GM19240 (cell line): ENCODE data around the gene MDFIC.

Source experiments
- DNase-seq: peaks from one replicate; pipeline ENCODE4 v3.0.0; 2011; ENCODE audit warnings: low spot score; ENCODE audit not compliant: insufficient read length

MDFIC gene

DNA sequence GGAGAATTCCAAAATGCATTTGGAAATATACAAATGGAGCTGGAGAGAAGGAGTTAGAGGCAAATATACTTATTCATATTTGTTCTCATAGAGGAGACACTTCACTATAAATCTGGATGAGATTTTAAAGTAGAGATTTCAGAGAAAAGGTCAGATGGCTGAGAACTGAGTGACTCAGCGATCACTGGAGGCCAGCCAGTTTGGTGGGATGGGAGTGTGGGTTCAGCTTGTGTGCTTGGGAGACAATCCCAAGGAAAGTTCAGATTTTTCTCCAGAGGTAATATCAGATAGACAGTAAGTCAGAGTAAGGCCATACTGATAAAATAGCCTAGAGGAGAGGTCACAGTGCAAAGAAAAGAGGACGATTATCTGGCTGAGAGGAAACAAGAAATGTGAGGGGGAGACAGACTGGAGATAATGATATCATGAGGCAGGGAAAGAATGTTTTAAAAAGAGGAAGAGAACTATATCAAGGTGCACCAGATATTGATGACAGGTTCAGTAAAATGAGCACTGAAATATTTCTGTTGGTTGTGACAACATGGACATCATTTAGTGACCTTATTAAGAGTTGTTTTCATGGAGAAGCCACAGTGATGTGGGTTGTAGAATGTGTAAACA, 67.0 kb downstream of the MDFIC start:
- no peak for DNase-seq

DNA sequence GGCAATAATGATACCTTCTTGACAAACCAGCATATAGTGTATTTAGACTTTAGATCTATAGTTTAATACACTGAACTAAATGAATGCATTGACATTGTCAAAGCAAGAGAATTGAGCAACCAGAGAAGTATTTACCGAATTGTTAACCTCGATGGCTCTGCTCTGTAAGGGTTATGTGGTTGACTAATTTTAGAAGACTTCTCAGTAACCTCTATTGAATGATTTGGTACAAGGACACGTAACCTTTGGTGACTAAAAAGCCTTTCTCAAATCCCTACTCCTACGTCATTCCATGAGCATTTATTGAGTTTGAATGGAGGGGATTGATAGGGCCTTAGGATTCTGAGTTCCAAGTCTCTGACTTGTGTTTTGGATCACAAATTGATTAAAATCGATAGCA, 67.6 kb downstream of the MDFIC start:
- no peak for DNase-seq

DNA sequence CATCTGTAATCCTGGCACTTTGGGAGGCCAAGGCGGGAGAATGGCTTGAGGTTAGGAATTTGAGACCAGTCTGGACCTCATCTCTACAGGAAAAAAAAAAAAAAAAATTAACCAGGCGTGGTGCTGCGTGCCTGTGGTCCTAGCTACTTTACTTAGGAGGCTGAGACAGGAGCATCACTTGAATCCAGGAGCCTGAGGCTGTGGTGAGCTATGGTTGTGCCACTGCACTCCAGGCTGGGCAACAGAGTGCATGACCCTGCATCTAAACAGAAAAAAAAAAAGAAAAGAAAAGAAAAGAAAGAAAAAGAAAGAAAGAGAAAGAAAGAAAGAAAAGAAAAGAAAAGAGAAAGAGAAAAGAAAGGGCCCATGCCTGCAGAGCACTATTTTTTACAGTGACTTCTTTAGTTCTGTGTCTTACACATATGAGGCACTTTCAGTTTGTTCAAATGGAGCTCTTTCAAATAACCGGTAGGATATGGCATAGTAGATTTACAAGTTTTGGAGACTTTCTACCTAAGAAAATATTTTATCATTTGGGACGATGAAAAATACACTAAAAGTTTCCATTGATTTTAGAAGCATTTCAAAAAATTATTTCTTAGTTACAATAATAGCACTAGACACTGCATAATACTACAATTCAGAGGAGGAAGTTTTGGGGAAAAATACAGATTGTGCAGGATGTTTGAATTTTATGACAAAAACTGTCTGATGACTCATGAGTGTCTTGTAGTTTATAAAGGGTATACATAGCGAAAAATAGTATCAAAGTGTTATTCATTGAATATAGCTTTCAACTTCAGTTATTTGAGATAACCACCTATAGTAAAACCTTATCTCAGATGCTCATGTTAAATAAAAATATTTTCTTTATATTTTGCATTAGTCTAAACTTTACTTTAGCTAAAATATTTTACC, 75.9 kb downstream of the MDFIC start:
- no peak for DNase-seq

DNA sequence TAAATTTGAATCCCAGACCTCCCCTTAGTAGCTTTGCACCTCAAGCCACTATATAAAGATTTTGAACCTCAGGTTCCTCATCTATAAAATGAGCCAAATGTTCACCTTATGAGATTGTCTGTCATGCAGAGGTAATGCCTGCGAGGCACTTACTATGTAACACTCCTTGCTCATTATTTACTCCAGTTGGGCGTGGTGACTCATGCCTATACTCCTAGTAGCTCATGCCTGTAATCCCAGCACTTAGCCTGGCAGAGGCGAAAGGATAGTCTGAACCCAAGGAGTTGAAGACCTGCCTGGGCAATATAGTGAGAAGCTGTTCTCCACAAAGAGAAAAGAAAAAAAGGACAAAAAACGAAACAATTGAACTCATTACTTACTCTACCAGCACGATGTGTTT, 82.2 kb downstream of the MDFIC start:
- no peak for DNase-seq

DNA sequence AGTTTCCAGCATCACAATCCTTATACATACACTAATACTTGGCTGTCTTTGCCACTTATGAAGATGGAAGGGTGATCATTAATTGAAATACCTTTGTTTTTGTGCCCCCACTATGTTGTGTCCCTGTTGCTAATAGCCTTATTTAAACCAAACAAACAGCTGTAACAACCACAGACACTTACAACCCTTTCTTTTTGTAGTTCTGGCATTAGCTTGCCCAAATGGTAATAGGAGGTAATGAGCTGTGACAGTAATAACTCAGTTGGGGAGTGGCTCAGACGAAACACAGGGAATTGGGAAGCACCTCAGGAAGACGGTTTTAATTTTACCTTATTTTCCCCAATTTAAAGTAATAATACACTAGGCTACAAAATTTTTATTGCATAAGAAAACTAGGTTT, 83.4 kb downstream of the MDFIC start:
- DNase-seq: no peak

DNA sequence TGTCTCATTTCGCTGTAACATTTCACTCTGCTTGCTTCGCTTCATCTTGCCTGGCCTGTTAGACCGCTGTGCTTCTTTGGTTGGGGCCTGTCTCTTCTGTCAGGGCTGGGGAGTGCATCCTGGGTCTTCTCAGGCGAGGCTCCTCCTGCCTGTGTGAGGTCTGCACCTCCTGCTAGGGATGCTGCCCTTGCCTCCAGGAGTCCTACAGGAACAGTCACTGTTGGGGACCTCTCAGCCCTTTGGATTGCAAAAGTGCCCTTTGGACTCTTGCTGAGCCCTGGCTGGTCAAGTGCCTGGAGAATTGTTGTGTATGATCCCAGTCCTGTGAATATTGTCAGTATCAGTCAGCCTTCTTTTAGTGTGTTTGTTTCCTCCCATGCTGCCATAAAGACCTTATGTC, 84.1 kb downstream of the MDFIC start:
- no peak for DNase-seq

DNA sequence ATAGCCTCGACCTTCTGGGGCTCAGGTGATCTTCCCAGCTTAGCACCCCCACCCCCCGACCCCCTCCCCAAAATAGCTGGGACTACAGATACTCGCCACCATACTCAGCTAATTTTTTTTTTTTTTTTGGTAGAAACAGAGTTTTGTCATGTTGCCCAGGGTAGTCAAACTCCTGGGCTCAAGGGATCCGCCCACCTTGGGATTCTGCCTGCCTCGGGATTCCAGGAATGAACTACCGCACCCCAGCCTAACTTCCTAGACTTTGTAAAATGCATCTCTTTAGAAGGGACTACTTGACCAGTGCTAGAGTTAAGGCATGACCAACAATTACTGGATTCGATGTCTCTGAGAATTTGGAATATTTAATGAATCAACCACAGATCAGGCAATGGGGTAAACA, 85.9 kb downstream of the MDFIC start:
- DNase-seq: no peak

DNA sequence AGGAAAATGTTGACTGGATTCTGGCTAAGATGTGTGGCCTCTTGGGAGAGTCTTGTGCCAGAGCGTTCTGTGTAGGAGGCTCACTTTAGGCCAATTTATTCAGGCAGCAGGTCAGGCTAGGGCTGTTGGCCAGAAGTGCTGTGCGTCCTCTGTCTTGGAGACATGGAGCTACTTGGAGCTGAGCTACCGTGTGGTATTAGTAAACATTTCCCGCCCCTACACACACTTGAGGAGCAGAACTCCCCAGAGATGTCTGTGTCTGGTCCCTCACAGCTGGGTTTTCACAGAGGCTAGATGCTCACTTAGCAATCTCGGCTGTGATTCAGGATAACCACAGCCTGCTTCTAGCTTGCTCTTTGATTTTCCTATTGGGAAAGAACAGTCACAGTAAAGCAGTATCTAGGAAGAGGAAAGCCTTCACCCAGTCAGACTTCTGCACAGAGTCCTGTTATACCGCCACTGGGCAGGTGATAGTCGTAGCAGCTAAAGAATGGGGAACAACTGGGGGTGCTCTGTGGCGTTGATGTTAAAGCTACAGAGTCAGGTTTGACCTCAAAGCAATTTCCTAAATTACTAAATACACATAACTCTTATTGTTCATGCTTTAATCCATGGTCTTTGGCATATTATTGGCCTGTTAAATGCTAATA, 86.7 kb downstream of the MDFIC start:
- DNase-seq: no peak

DNA sequence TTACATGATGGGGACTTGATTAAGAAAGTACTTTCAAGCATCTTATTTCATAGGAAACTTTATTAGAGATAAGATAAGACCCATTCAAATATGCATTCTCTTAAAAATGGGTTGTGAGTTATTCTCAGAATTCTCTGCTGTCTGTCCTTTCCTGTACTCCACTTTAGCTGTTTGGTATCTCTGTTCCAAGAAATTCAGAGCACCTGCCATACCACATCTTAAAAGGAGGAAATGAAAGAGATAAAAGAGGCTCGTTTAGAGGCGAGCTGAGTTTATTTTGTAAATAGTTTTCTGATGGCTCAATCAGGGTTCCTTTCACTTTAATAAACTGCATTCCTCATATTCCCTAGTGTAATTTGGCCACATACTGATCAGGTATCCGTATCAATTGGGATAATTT, 87.2 kb downstream of the MDFIC start:
- no peak for DNase-seq

DNA sequence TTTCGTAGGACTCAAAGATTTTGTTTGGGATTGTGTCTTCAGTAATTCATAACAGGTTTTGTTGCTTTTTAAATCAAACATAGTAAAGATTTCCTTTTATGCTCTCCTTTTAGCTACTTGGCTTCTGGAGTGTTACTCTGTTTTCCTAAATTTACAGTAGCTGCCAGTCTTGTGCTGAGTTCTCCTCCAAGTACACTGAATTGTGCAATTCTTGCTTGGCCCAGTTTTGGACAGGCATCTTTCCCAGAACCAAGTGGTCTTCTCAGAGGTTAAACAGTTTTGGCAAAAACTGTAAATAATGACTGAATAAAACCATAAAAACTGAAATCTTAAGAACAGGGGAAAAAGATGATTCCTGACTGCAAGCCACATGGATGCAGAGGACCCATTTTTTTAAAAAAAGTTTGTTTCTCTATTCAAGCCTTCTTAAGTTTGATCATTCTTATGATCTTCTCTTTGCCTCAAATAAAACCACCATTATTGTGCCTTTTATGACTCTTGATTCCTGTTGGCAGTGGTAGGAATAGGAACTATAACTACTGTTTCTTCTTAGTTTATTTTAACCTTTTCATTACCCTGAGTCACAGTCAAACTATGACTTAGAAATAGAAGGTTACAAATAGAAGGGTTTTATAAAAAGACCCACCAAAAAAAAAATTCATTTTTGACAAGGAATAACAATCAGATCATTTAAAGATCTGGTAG, 88.0 kb downstream of the MDFIC start:
- DNase-seq: no peak

DNA sequence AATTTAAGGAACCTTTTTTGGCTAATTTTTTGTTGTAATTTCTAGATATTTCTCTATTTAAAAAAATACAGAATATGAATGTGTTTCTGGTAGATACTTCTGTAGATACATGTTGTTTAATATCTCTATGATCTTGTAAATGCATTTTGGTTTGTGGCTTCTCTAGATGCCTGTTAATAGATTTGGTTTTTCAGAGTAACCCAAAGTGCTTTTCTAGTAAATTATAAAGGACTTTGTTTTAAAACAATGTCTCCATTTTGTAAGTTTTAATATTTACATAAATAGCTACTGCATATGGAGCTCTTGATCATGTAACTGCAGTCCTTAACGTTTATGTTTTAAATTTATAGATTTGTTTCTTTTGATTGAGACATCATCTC, 88.5 kb downstream of the MDFIC start:
- no peak for DNase-seq

DNA sequence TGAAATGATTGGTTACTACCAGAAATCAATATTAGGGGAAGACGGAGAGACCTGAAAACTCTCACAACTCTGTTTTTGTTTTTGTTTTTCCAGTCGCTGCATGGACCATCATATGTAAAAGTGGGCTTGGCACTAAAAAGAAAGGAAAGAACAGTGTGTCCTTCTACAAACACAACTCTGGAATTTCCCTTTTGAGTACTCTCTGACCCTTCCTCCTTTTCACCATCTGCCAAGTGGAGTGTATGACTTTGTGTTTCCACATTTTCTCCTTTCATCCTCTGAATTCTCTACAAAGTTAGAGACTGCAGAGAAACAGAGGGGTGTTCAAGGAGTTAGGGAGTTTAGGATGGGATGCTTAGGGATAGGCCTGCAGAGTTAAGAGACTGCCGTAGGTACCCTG, 92.0 kb downstream of the MDFIC start:
- DNase-seq: no peak

DNA sequence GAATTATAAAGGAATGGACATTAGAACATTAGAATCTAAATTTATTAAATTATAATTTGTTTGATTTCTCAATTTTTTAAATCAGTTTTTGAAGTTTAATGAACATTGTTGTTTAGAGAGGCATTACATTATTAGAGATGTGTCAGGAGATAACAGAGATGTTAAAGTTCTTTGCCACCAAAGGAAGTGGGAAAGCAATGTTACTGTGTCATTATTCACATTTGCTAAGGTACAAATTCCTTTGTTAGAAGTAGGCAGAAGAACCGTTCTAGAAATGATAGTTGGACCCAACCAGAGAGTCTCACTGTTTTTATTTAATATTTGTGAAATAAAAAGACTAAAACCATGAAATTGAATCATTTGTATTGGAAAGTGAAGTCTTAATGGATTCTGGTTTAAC, 92.9 kb downstream of the MDFIC start:
- DNase-seq: no peak

DNA sequence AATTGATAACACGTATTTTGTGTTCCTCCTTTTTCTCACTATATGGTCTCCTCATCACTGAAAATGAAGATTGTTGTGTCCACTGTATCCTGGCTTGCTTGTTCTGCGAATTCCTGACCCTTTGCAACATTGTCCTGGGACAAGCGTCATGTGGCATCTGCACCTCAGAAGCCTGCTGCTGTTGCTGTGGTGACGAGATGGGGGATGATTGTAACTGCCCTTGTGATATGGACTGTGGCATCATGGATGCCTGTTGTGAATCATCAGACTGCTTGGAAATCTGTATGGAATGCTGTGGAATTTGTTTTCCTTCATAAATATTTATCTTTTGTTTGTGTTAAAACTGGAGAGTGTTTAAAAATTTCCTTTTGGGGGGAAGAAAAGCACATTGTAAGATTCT, 93.7 kb downstream of the MDFIC start:
- no peak for DNase-seq

DNA sequence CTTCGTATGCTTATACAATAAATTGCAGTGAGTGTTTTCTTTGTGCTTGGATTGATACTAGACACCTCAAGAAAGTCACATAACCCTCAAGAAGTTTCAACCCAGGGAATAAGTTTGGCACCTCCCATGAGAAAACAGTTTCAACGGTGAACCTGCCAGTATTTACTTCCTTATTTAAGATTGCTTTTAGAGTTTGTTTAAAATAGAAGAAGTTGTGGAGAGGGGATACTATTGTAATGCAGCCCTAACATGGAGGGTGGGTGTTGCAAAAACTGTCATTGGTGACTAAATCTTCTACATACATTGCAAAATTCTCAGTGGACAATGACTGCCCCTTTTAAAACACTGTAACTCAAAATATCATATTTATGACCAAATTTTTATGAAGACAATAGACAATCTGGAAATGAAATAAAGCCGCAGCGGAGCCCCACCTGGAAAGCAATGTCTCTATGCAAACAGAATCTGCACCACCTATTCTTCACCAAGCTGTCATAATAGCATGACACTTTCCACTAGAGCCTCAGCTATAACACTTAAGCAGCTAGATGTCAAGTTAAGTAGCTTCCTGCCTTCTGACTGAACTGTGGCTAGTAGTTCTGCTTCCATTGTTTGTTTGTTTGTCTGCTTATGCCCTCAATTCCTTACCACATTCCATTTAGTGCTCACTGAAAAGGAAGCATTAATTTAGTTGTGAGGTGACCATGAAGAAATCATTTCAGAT, 98.2 kb downstream of the MDFIC start:
- DNase-seq: no peak

DNA sequence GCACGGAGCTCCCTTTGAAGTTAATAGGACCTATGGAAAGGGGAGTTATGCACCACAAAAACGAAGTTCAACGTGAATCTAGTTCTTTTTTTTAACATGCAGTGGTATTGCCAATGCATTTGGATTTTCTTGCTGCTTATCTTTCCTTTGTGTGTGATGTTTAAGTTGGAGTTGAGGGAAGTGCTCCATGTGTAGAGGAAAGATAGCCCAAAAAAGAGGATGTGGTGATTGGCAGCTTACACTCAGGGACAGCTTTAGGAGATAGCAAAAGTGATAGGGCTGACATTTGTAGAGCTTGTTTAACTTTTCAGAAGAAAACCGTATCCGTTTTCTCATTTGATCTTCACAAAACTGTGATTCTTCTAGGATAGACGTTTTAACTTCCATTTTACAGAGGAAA, 101.3 kb downstream of the MDFIC start:
- no peak for DNase-seq

DNA sequence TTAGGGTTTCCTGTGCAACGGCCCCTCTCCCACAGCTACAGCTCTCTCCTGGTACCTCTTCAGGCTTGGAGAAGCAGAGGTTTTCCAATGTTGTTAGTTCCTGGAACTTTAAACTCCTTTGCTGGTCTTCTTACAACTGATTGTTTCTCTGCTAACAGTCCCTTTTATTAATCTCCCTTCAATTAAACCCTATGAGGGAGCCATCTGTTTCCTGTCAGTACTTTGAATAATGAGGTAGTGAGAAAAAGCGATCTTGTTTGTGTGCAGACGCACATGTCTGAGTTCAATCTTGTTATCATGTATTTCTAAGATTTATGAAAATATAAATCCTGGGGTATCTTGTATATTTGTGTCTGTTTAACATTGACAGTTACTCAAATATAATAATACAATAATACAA, 102.4 kb downstream of the MDFIC start:
- DNase-seq: no peak

DNA sequence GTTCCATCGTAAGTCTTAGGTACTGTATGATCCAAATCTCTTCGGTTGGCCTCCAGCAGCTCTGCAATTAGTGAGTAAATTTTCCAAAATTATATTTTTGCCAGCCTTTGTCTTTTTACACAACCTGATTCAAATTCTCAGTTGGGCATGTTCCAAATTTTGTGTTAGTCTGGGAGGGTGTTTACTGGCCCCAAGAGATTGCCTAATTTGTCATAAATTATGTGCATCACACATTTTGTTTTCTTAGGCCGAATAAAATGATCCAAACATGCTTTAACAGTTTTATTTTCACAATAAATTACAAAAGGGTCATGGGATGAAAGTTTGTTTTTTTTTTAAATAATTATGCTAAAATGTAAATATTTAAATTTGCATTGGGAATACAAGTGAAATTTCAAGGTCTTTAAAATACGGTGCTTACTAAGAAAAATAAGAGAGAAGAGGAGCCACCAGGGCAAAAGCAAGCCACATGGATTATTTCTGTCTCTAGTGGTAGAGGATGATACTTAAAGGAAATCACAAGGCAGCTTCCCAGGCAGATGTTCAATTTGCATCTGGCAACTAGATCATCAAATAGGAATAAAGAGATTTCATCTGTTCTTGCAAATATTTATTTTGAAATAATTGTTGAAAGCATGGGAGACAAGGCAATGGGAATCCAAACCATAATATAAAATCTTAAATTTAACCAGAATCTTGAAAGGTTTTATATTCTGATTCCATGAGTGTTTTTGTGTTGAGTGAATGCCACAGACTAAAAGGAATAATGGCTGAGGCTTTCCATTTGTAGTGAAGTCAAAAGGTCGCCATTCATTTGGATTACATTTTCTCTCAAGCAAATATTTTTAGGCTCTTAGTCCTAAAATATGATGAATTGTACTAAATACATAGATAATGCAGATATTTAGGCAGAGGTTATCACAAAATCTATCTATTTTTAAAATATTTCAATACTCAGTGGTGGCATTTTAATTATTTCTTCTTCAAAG, 111.1 kb downstream of the MDFIC start:
- no peak for DNase-seq

DNA sequence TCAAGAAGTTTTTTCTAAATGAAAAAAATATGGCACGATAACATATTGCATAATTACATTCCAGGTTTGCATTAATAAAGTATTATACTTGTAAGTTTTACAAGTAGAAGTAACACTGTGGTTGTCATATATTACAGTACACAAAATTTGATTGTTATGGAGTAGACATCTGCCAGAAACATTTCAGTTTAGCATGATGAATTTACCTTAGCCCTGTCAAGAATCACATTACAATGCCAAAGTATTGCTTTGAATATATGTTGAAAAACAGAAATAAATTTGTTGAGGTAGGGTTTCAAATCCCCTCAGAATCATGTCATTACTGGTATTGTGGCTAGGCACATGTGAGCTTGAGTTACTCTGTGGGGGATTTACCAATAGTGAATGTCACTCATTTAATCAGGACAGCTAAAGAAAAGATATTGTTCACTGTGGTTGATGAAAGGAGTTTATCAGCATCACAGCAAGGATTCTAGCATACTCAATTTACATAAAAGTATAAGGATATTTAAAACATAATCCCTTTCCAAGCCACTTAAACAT, 112.1 kb downstream of the MDFIC start:
- no peak for DNase-seq

DNA sequence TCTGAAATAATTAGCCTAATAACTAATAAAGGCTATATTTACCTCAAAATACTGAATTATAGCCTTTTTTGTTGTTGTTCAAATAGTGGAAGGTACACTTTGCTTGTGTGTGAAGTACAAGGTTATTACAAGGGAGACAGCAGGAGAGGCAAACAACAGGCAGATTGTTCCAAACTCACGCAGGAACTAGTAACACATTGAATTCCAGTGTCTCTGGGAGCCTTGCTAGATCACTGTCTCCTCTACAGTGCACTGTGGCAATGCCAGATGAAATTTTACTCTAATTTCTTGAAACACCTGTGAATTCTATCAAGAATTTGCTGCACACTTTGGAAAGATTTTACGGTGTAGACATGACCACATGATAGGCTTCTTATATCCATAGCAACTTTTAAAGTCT, 112.6 kb downstream of the MDFIC start:
- no peak for DNase-seq
